ENCODE measurements around the gene ENTHD1.
A peak's percentile ranks its signal among the peaks of the same experiment; 100 is the strongest.

ENTHD1 gene

GRCh38 chr22:39925909-39926679, 32.5 kb upstream of the ENTHD1 start:
- TF ChIP-seq, protein P1, sequence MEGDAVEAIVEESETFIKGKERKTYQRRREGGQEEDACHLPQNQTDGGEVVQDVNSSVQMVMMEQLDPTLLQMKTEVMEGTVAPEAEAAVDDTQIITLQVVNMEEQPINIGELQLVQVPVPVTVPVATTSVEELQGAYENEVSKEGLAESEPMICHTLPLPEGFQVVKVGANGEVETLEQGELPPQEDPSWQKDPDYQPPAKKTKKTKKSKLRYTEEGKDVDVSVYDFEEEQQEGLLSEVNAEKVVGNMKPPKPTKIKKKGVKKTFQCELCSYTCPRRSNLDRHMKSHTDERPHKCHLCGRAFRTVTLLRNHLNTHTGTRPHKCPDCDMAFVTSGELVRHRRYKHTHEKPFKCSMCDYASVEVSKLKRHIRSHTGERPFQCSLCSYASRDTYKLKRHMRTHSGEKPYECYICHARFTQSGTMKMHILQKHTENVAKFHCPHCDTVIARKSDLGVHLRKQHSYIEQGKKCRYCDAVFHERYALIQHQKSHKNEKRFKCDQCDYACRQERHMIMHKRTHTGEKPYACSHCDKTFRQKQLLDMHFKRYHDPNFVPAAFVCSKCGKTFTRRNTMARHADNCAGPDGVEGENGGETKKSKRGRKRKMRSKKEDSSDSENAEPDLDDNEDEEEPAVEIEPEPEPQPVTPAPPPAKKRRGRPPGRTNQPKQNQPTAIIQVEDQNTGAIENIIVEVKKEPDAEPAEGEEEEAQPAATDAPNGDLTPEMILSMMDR (IDR thresholded peaks at IDR 0.05; ENCODE audit: low read length, missing control alignments) = no peak
- no peak overlapping the region for H3K4me3 ChIP-seq (replicated peaks; ENCODE audit: low read depth, low read length)
- DNase-seq (ENCODE audit: low read depth) = no peak

- H3K4me3 ChIP-seq (replicated peaks; ENCODE audit: low read depth, low read length) = no peak overlapping the region
- TF ChIP-seq, protein P1 (IDR thresholded peaks at IDR 0.05; ENCODE audit: low read length, missing control alignments) = no peak
- no peak for DNase-seq (ENCODE audit: low read depth)
Measured at GRCh38 chr22:39925273-39925672, 31.7 kb upstream of the ENTHD1 start.

DNA sequence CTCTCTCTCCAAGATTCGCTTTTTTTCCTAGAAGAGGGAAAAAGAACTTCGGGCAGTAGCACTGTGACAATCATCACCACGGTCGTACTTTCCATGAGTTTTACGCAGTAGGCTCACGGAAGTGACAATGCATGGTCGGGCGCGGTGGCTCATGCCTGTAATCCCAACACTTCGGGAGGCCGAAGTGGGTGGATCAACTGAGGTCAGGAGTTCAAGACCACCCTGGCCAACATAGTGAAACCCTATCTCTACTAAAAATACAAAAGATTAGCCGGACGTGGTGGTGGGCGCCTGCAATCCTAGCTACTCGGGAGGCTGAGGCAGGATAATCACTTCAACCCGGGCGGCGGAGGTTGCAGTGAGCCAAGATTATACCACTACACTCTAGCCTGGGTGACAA, 30.7 kb upstream of the ENTHD1 start:
- H3K4me3 ChIP-seq (replicated peaks; ENCODE audit: low read depth, low read length) = no peak overlapping the region
- no peak for DNase-seq (ENCODE audit: low read depth)
- TF ChIP-seq, protein P1 (IDR thresholded peaks at IDR 0.05; ENCODE audit: low read length, missing control alignments) = no peak

- DNase-seq (ENCODE audit: low read depth) = no peak
- TF ChIP-seq, protein P1 (IDR thresholded peaks at IDR 0.05; ENCODE audit: low read length, missing control alignments) = no peak
- H3K4me3 ChIP-seq (replicated peaks; ENCODE audit: low read depth, low read length) = no peak overlapping the region
Measured at GRCh38 chr22:39923696-39924095, 30.1 kb upstream of the ENTHD1 start.

DNA sequence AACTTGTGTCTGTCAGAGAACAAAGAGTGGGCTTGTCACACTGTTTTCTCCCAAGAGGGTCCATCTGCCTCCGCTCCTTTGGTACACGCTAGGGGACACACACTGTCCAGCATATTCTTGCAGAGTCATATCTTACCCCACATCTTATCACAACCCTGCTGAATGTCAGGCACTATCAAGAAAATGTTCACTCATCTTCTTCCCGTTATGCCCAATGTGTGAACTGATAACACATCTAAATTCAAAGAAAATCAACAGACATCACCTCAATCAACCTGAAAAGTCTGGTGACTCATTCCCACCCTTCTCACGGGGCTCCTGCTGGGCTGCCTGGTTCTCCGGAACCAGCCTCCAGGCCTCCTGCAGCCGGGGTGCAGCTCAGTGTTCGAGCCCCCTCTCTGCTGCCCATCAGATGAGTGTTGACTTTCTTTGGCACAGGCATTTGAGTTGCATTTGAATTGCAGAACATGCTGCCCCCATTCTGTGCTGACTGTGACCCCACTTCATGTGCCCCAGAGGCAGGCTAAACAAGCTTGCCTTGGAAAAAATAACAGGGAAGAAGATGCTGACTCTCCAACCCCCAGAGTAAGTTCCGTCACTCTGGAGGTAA, 26.7 kb upstream of the ENTHD1 start:
- no peak for DNase-seq (ENCODE audit: low read depth)
- H3K4me3 ChIP-seq (replicated peaks; ENCODE audit: low read depth, low read length) = no peak overlapping the region
- TF ChIP-seq, protein P1 (IDR thresholded peaks at IDR 0.05; ENCODE audit: low read length, missing control alignments) = no peak

- no peak overlapping the region for H3K4me3 ChIP-seq (replicated peaks; ENCODE audit: low read depth, low read length)
- TF ChIP-seq, protein P1 (IDR thresholded peaks at IDR 0.05; ENCODE audit: low read length, missing control alignments) = no peak
Measured at GRCh38 chr22:39917776-39918495, 24.4 kb upstream of the ENTHD1 start.

More at GRCh38 chr22:39917776-39918495, 24.4 kb upstream of the ENTHD1 start:
- peak; percentile 25 for DNase-seq (ENCODE audit: low read depth)

Data from fibroblast of pulmonary artery (primary cell).